ENCODE data around the gene TXNL1.

The TXNL1 gene

GRCh38 chr18:56569416-56569815 is 69.0 kb downstream of the TXNL1 start:
- Histone ChIP-seq H3K9me3 (ENCODE audit: control insufficient read depth, insufficient read depth, low read length) (no peaks in the 10 kb centered on the region), H3K9ac (ENCODE audit: low read depth, low read length) (no peak overlapping the region), H3K4me1 (ENCODE audit: insufficient read depth, low read length) (no peaks in the 10 kb centered on the region), H3K36me3 (ENCODE audit: insufficient read depth, low read length) (no peaks in the 10 kb centered on the region)

GRCh38 chr18:56568986-56569385 is 69.4 kb downstream of the TXNL1 start:
- no peaks in the 10 kb centered on the region for H3K4me1 ChIP-seq (ENCODE audit: insufficient read depth, low read length)
- H3K9ac ChIP-seq (ENCODE audit: low read depth, low read length) = no peak overlapping the region

GRCh38 chr18:56565551-56566345 is 72.6 kb downstream of the TXNL1 start:
- no peaks in the 10 kb centered on the region for H3K4me1 ChIP-seq (ENCODE audit: insufficient read depth, low read length)
- H3K9me3 ChIP-seq (ENCODE audit: control insufficient read depth, insufficient read depth, low read length) = no peaks in the 10 kb centered on the region

More at GRCh38 chr18:56568986-56569385, 69.4 kb downstream of the TXNL1 start:
- no peaks in the 10 kb centered on the region for H3K36me3 ChIP-seq (ENCODE audit: insufficient read depth, low read length)
- H3K9me3 ChIP-seq (ENCODE audit: control insufficient read depth, insufficient read depth, low read length) = no peaks in the 10 kb centered on the region

GRCh38 chr18:56565046-56565445 is 73.3 kb downstream of the TXNL1 start:
- no peaks in the 10 kb centered on the region for H3K4me1 ChIP-seq (ENCODE audit: insufficient read depth, low read length)
- no peaks in the 10 kb centered on the region for H3K36me3 ChIP-seq (ENCODE audit: insufficient read depth, low read length)
- H3K9ac ChIP-seq (ENCODE audit: low read depth, low read length) = no peak overlapping the region
- no peaks in the 10 kb centered on the region for H3K9me3 ChIP-seq (ENCODE audit: control insufficient read depth, insufficient read depth, low read length)

More at GRCh38 chr18:56565551-56566345, 72.6 kb downstream of the TXNL1 start:
- H3K9ac ChIP-seq (ENCODE audit: low read depth, low read length) = no peak overlapping the region
- H3K36me3 ChIP-seq (ENCODE audit: insufficient read depth, low read length) = no peaks in the 10 kb centered on the region

GRCh38 chr18:56563568-56563967 is 74.8 kb downstream of the TXNL1 start:
- no peaks in the 10 kb centered on the region for H3K9me3 ChIP-seq (ENCODE audit: control insufficient read depth, insufficient read depth, low read length)
- no peaks in the 10 kb centered on the region for H3K4me1 ChIP-seq (ENCODE audit: insufficient read depth, low read length)

GRCh38 chr18:56562479-56562878 is 75.9 kb downstream of the TXNL1 start:
- no peaks in the 10 kb centered on the region for H3K4me1 ChIP-seq (ENCODE audit: insufficient read depth, low read length)
- no peaks in the 10 kb centered on the region for H3K36me3 ChIP-seq (ENCODE audit: insufficient read depth, low read length)
- no peak overlapping the region for H3K9ac ChIP-seq (ENCODE audit: low read depth, low read length)
- no peaks in the 10 kb centered on the region for H3K9me3 ChIP-seq (ENCODE audit: control insufficient read depth, insufficient read depth, low read length)

More at GRCh38 chr18:56563568-56563967, 74.8 kb downstream of the TXNL1 start:
- Histone ChIP-seq H3K9ac (ENCODE audit: low read depth, low read length) (no peak overlapping the region), H3K36me3 (ENCODE audit: insufficient read depth, low read length) (no peaks in the 10 kb centered on the region)

- H3K4me1 ChIP-seq (ENCODE audit: insufficient read depth, low read length) = no peaks in the 10 kb centered on the region
- no peaks in the 10 kb centered on the region for H3K9me3 ChIP-seq (ENCODE audit: control insufficient read depth, insufficient read depth, low read length)
- no peaks in the 10 kb centered on the region for H3K36me3 ChIP-seq (ENCODE audit: insufficient read depth, low read length)
- H3K9ac ChIP-seq (ENCODE audit: low read depth, low read length) = no peak overlapping the region
These were observed 77.4 kb downstream of the TXNL1 start for GRCh38 chr18:56560992-56561391.

- Histone ChIP-seq H3K36me3 (ENCODE audit: insufficient read depth, low read length) (no peaks in the 10 kb centered on the region), H3K9me3 (ENCODE audit: control insufficient read depth, insufficient read depth, low read length) (no peaks in the 10 kb centered on the region), H3K9ac (ENCODE audit: low read depth, low read length) (no peak overlapping the region), H3K4me1 (ENCODE audit: insufficient read depth, low read length) (no peaks in the 10 kb centered on the region)
These were observed 79.3 kb downstream of the TXNL1 start for GRCh38 chr18:56559044-56559443.

- Histone ChIP-seq H3K9me3 (ENCODE audit: control insufficient read depth, insufficient read depth, low read length) (no peaks in the 10 kb centered on the region), H3K4me1 (ENCODE audit: insufficient read depth, low read length) (no peaks in the 10 kb centered on the region), H3K36me3 (ENCODE audit: insufficient read depth, low read length) (no peaks in the 10 kb centered on the region), H3K9ac (ENCODE audit: low read depth, low read length) (no peak overlapping the region)
These were observed 81.5 kb downstream of the TXNL1 start for GRCh38 chr18:56556907-56557306.

GRCh38 chr18:56550121-56550520 is 88.3 kb downstream of the TXNL1 start:
- H3K9ac ChIP-seq (ENCODE audit: low read depth, low read length) = no peak overlapping the region
- H3K36me3 ChIP-seq (ENCODE audit: insufficient read depth, low read length) = no peaks in the 10 kb centered on the region
- no peaks in the 10 kb centered on the region for H3K4me1 ChIP-seq (ENCODE audit: insufficient read depth, low read length)
- no peaks in the 10 kb centered on the region for H3K9me3 ChIP-seq (ENCODE audit: control insufficient read depth, insufficient read depth, low read length)

Data from ES-I3 (cell line).